T-cell (primary cell): Measurements from ENCODE around the gene SPATA17. TPM values are rescaled to one million over a fixed set of nuclear protein-coding genes. Genes with fewer than 3 reads are reported as not detected.
A peak's percentile ranks its signal among the peaks of the same experiment; 100 is the strongest.

ENCODE experiments used
- ATAC-seq, 4 experiments: fragments of 200-7000 bp in 3 of 4; fragments of 150-1000 bp in 1 of 4; cut with Tn5 transposase; replicated peaks in 1 of 4; 1 replicate in 3 of 4; 2 replicates in 1 of 4; pipeline ENCODE4 v1.10.0; 2021; ENCODE audit warnings: moderate library complexity in 3 of 4, mild to moderate bottlenecking in 2 of 4, moderate number of reproducible peaks in 1 of 4
- CTCF ChIA-PET, 2 donors: fragments of 300-600 bp; sonication (Branson Sonifier 250); formaldehyde crosslinking; loops; one replicate each; lab custom pipeline; 2022; ENCODE audit warnings: antibody characterized with exemption in 2 of 2; lab: Charles Lee
- POLR2A ChIA-PET, 2 donors: fragments of 300-600 bp; sonication (Branson Sonifier 250); formaldehyde crosslinking; loops; one replicate each; lab custom pipeline; 2022; ENCODE audit warnings: antibody characterized with exemption in 2 of 2; lab: Charles Lee
- DNase-seq, 35 experiments: peaks; one replicate each; pipeline versions ENCODE4 v3.0.0 to v3.0.0-alpha.2; 2013 to 2023
- H3K27ac ChIP-seq: one replicate; pipeline ENCODE4 v1.5.1; 2013; ENCODE audit warnings: low read length
- H3K27me3 ChIP-seq, 2 experiments: replicated peaks in 1 of 2; 1 replicate in 1 of 2; 2 replicates in 1 of 2; pipeline versions ENCODE4 v1.6.1 to v1.7.0; 2013; ENCODE audit warnings: low read length in 1 of 2, mixed read lengths in 1 of 2; ENCODE audit not compliant: control insufficient read depth in 2 of 2, insufficient read depth in 2 of 2; ENCODE audit errors: extremely low read depth in 1 of 2
- H3K36me3 ChIP-seq, 2 donors: 1 replicate in 1 of 2; 2 replicates in 1 of 2; pipeline versions ENCODE4 v1.6.1 to v1.7.0; 2013; ENCODE audit warnings: low read length in 1 of 2; ENCODE audit not compliant: control insufficient read depth in 2 of 2, insufficient read depth in 1 of 2; ENCODE audit errors: extremely low read depth in 1 of 2
- H3K4me1 ChIP-seq, 2 experiments: 1 replicate in 1 of 2; 2 replicates in 1 of 2; pipeline versions ENCODE4 v1.6.1 to v1.7.0; 2013; ENCODE audit warnings: low read length in 2 of 2, mixed read lengths in 1 of 2; ENCODE audit not compliant: insufficient read depth in 2 of 2, control insufficient read depth in 1 of 2; ENCODE audit errors: extremely low read depth in 1 of 2
- H3K4me3 ChIP-seq, 2 donors: 1 replicate in 1 of 2; 2 replicates in 1 of 2; pipeline versions ENCODE4 v1.5.1 to v1.7.0; 2013; ENCODE audit warnings: mild to moderate bottlenecking in 2 of 2, low read length in 1 of 2, moderate library complexity in 1 of 2; ENCODE audit not compliant: control insufficient read depth in 1 of 2; ENCODE audit errors: extremely low read depth in 1 of 2
- H3K9me3 ChIP-seq: 2 replicates; pipeline ENCODE4 v1.7.0; 2013
- H3K27ac Mint-ChIP-seq, 2 donors: one replicate each; pipeline ENCODE4 v1.8.0; 2020 to 2021; ENCODE audit warnings: mild to moderate bottlenecking in 2 of 2, mixed read lengths in 2 of 2
- H3K27me3 Mint-ChIP-seq, 2 donors: one replicate each; pipeline ENCODE4 v1.8.0; 2021 to 2022; ENCODE audit warnings: mixed read lengths in 2 of 2
- H3K36me3 Mint-ChIP-seq: one replicate; pipeline ENCODE4 v1.8.0; 2021; ENCODE audit warnings: mixed read lengths
- H3K4me1 Mint-ChIP-seq, 3 donors: one replicate each; pipeline ENCODE4 v1.8.0; 2020 to 2022; ENCODE audit warnings: mixed read lengths in 3 of 3, mild to moderate bottlenecking in 1 of 3
- H3K4me3 Mint-ChIP-seq, 3 donors: one replicate each; pipeline ENCODE4 v1.8.0; 2020 to 2022; ENCODE audit warnings: mild to moderate bottlenecking in 3 of 3, mixed read lengths in 3 of 3, moderate library complexity in 3 of 3
- H3K9me3 Mint-ChIP-seq, 3 donors: one replicate each; pipeline ENCODE4 v1.8.0; 2020 to 2022; ENCODE audit warnings: mixed read lengths in 3 of 3
- WGBS: methylation state at CpG from one replicate; pipeline ENCODE4 v1.1.5; 2013; ENCODE audit warnings: missing lambda C conversion rate; ENCODE audit not compliant: insufficient coverage; 5-methylcytosine and 5-hydroxymethylcytosine counted together
- total RNA-seq, 35 experiments: library from RNA in 6 of 35; stranded (reverse) in 6 of 35; fragments of 120-200 nt in 1 of 35; gene quantifications; one replicate each; pipeline versions ENCODE4 v1.2.1 to v1.2.4 and lab custom pipeline; 2013 to 2026

SPATA17 gene
- total RNA-seq, 5 donors from 2014 or later (not counting 1 experiment from before 2014, with no cell fraction given) = 0.44 TPM; not detected in 4

DNA sequence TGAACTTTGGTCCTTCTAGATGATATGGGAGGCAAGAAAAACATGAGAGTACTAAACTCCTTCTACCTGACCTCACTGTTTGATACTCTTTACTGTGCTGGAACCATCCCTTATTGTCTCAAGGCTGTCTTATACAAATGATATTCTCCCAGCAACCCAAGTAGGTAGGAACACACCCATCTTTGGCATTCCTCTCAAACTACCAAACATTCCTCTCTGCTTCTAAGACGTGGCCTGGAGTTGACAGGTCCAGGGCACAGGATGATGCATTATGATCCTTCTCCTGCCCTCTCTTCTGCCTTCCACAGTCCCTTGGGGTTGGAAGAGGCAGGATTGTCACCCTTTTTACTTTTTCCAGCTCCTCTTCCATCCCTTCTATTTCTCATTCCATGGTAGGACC lies 90.5 kb downstream of the SPATA17 start:
- Mint-ChIP-seq H3K36me3 (no peaks in the 10 kb centered on the region), H3K4me1 (no peaks in the 10 kb centered on the region), H3K4me3 (no peak overlapping the region), H3K9me3 (peaks cover 0 to 4% (median 4%) of the 10 kb centered on the region in 3 donors), H3K27me3 (peaks cover 0 to 1% of the 10 kb centered on the region in 2 donors), H3K27ac (no peak overlapping the region)
- no peaks in the 10 kb centered on the region for H3K36me3 ChIP-seq
- ATAC-seq (no peak), DNase-seq (no peak)
- no peaks in the 10 kb centered on the region for H3K4me1 ChIP-seq
- H3K27ac ChIP-seq = no peak overlapping the region
- POLR2A ChIA-PET = no interaction called here
- H3K9me3 ChIP-seq = no peaks in the 10 kb centered on the region
- H3K4me3 ChIP-seq = no peak overlapping the region
- WGBS = no CpG with 5 or more reads among the region's 1 CpG
- H3K27me3 ChIP-seq = no peaks in the 10 kb centered on the region
- CTCF ChIA-PET = no interaction called here

DNA sequence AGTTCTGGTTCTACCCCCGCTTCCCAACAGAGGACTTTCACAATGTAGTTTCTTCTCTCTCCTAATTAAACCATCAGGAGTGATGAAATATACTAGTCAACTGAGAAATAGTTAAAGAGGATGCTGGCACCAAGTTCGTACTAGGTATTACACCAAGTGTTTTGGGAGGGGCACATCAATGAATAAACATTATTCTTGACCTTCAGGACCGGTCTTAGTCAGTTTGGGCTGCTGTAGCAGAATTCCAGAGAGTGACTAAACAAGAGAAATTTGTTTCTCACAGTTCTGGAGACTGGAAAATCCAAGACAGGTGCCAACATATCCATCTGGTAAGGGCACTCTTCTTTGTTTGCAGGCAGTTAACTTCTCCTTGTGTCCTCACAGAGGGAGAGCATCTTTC lies 103.8 kb downstream of the SPATA17 start:
- Histone ChIP-seq H3K36me3 (no peaks in the 10 kb centered on the region), H3K4me3 (no peak overlapping the region), H3K27ac (no peak overlapping the region), H3K27me3 (peaks cover 0 to 2% of the 10 kb centered on the region in 2 experiments), H3K9me3 (no peaks in the 10 kb centered on the region), H3K4me1 (no peaks in the 10 kb centered on the region)
- Mint-ChIP-seq H3K9me3 (no peaks in the 10 kb centered on the region), H3K4me3 (no peak overlapping the region), H3K36me3 (no peaks in the 10 kb centered on the region), H3K27me3 (no peaks in the 10 kb centered on the region), H3K27ac (no peak overlapping the region), H3K4me1 (no peaks in the 10 kb centered on the region)
- POLR2A ChIA-PET = no interaction called here
- ATAC-seq (no peak), DNase-seq (no peak)
- 67% methylated on average over 1 of the region's 3 CpGs for WGBS
- CTCF ChIA-PET = no interaction called here

DNA sequence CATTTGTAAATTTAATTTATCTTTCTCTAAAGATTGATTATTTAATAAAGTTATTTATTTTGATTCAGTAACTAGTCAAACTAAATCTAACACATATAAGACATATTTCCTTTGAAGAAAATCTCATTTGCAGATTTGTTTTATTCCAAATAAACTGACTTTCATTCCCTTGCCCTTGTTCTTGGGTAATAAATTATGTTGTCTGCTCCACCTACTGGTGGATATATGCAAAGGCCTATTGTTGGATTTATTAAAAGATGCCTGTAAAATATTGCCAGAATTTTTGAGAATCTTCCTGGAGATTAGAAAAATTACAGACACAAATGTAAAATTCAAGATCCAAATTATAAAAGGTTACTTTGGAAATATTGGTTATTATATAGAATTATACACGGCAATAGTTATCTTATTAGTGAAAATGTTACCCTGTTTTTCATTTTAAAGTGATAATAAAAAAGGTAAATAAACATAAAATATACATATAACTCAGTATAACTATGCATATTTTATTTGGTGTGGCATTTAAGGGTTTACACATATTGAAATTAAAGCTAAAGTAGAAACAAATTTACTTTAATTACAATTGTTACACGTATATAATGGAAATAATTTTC lies 116.1 kb downstream of the SPATA17 start:
- CTCF ChIA-PET = no interaction called here
- Histone ChIP-seq H3K4me3 (no peak overlapping the region), H3K36me3 (no peaks in the 10 kb centered on the region), H3K4me1 (no peaks in the 10 kb centered on the region), H3K27ac (no peak overlapping the region), H3K9me3 (no peaks in the 10 kb centered on the region), H3K27me3 (no peaks in the 10 kb centered on the region)
- Mint-ChIP-seq H3K4me1 (no peaks in the 10 kb centered on the region), H3K9me3 (no peaks in the 10 kb centered on the region), H3K27me3 (no peaks in the 10 kb centered on the region), H3K4me3 (no peak overlapping the region), H3K36me3 (no peaks in the 10 kb centered on the region), H3K27ac (no peak overlapping the region)
- POLR2A ChIA-PET = no interaction called here
- DNase-seq = peak in 1 of 35 experiments; percentile 3
- WGBS = no CpG with 5 or more reads among the region's 2 CpGs
- ATAC-seq = no peak

DNA sequence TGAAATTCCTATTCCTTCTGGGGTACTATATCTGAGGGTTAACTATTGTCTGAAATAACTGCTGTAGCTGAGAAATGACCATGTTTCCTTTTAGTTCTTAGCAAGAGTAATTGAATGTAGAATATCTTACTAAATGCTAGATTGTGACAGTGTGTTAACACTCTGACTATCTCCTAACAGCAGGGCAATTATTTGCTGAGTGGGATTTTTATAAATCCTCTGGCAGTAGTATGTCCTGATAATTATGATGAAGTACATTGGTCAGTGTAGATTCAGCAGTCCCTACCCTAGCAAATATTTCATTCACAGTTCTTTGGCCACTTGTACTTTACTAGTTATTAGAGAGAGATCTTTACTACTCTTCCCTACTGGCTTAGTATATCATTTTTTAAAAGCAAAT lies 138.6 kb downstream of the SPATA17 start:
- H3K36me3 Mint-ChIP-seq = no peaks in the 10 kb centered on the region
- ATAC-seq (no peak), DNase-seq (no peak)
- Histone ChIP-seq H3K27me3 (no peaks in the 10 kb centered on the region), H3K27ac (no peak overlapping the region), H3K4me1 (no peaks in the 10 kb centered on the region), H3K4me3 (no peak overlapping the region), H3K9me3 (no peaks in the 10 kb centered on the region), H3K36me3 (no peaks in the 10 kb centered on the region)
- peaks cover 0 to 2% (median 0%) of the 10 kb centered on the region in 3 donors for H3K9me3 Mint-ChIP-seq
- no peaks in the 10 kb centered on the region for H3K27me3 Mint-ChIP-seq
- ChIA-PET POLR2A (no interaction called here), CTCF (interaction anchor here in 1 of 2 donors (0.6 kb wide), 1 partner anchor 367 kb away, joined by 3 read pairs; no protein-coding TSS in a partner anchor)
- H3K27ac Mint-ChIP-seq = no peak overlapping the region
- H3K4me3 Mint-ChIP-seq = no peak overlapping the region
- no peaks in the 10 kb centered on the region for H3K4me1 Mint-ChIP-seq

DNA sequence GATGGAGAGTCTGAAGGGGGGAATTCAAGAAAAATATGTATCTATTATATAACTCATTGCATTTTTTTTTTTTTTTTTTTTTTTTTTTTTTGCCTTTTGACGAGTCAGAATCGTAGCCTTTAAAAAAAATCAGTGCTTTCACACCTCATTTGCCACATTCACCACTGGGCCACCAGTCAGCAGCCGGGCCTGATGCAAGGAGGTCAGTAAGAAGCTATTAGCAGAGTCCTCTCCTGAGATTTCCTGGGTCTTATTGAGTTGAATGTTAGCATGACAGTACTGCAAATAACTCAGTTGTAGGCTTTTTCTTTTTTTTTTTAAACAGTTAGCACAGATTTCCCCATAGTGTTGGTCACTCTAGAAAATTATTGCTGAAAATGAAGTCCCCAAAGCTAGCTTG lies 139.8 kb downstream of the SPATA17 start:
- ChIA-PET CTCF (no interaction called here), POLR2A (no interaction called here)
- Mint-ChIP-seq H3K27ac (no peak overlapping the region), H3K4me1 (no peaks in the 10 kb centered on the region), H3K27me3 (no peaks in the 10 kb centered on the region), H3K4me3 (no peak overlapping the region), H3K36me3 (no peaks in the 10 kb centered on the region), H3K9me3 (peaks cover 0 to 2% (median 0%) of the 10 kb centered on the region in 3 donors)
- Histone ChIP-seq H3K4me1 (no peaks in the 10 kb centered on the region), H3K27me3 (no peaks in the 10 kb centered on the region), H3K4me3 (no peak overlapping the region), H3K27ac (no peak overlapping the region), H3K36me3 (no peaks in the 10 kb centered on the region), H3K9me3 (no peaks in the 10 kb centered on the region)
- DNase-seq = no peak
- WGBS = no CpG with 5 or more reads among the region's 3 CpGs
- ATAC-seq = no peak

DNA sequence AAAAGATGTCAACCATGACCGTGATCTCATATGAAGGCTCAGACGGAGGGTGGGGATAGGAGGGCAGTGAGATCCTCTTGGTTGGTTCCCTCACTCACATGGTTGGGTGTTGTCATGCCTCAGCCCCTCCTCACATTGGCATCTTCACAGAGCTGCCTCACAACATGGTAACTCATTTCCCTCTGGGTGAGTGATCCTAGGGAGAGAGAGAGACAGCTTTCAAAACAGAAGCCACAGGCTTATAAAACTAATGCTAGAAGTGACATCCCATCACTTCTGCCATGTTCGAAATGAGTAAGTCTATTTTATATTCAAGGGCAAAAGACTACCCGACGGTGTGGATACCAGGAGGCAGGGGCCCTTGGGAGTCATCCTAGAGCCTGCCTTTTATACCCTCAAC lies 145.5 kb downstream of the SPATA17 start:
- Histone ChIP-seq H3K27ac (no peak overlapping the region), H3K4me3 (no peak overlapping the region), H3K9me3 (no peaks in the 10 kb centered on the region), H3K27me3 (no peaks in the 10 kb centered on the region), H3K36me3 (no peaks in the 10 kb centered on the region), H3K4me1 (no peaks in the 10 kb centered on the region)
- no peak for ATAC-seq
- ChIA-PET CTCF (no interaction called here), POLR2A (no interaction called here)
- Mint-ChIP-seq H3K4me3 (no peak overlapping the region), H3K9me3 (no peaks in the 10 kb centered on the region), H3K4me1 (no peaks in the 10 kb centered on the region), H3K27me3 (no peaks in the 10 kb centered on the region), H3K27ac (no peak overlapping the region), H3K36me3 (no peaks in the 10 kb centered on the region)
- no CpG with 5 or more reads among the region's 5 CpGs for WGBS
- DNase-seq = no peak

DNA sequence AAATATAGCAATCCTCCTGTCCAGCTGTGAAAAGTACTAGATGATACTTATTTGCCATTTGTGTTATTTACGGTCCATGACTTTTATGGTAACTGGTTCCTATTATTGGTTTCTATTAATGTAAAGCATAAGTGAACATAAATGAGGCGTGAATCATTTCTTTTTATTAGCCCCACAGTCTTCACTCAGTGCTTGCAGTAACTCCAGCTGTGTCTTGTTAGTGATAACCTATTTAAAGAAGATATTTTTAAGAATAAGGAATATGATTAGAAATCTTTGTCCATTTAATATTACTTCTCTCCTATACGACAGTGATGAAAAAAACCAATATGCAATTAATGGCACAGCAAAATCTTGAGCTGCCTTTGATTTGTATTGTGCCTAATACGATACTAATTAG lies 149.9 kb downstream of the SPATA17 start:
- CTCF ChIA-PET = no interaction called here
- no peaks in the 10 kb centered on the region for H3K4me1 ChIP-seq
- Mint-ChIP-seq H3K27me3 (no peaks in the 10 kb centered on the region), H3K9me3 (peaks cover 0 to 5% (median 3%) of the 10 kb centered on the region in 3 donors), H3K27ac (no peak overlapping the region), H3K36me3 (no peaks in the 10 kb centered on the region), H3K4me1 (no peaks in the 10 kb centered on the region), H3K4me3 (no peak overlapping the region)
- DNase-seq (no peak), ATAC-seq (no peak)
- POLR2A ChIA-PET = no interaction called here
- H3K9me3 ChIP-seq = no peaks in the 10 kb centered on the region
- WGBS = no CpG with 5 or more reads among the region's 4 CpGs
- H3K27me3 ChIP-seq = no peaks in the 10 kb centered on the region
- H3K27ac ChIP-seq = no peak overlapping the region
- no peaks in the 10 kb centered on the region for H3K36me3 ChIP-seq
- no peak overlapping the region for H3K4me3 ChIP-seq
